ELR (cell line): Measurements from ENCODE around the gene FAM3A.

Experiments used
- DNase-seq: peaks from one replicate; pipeline ENCODE4 v3.0.0-alpha.2; 2015; ENCODE audit warnings: low read depth

Gene FAM3A

DNA sequence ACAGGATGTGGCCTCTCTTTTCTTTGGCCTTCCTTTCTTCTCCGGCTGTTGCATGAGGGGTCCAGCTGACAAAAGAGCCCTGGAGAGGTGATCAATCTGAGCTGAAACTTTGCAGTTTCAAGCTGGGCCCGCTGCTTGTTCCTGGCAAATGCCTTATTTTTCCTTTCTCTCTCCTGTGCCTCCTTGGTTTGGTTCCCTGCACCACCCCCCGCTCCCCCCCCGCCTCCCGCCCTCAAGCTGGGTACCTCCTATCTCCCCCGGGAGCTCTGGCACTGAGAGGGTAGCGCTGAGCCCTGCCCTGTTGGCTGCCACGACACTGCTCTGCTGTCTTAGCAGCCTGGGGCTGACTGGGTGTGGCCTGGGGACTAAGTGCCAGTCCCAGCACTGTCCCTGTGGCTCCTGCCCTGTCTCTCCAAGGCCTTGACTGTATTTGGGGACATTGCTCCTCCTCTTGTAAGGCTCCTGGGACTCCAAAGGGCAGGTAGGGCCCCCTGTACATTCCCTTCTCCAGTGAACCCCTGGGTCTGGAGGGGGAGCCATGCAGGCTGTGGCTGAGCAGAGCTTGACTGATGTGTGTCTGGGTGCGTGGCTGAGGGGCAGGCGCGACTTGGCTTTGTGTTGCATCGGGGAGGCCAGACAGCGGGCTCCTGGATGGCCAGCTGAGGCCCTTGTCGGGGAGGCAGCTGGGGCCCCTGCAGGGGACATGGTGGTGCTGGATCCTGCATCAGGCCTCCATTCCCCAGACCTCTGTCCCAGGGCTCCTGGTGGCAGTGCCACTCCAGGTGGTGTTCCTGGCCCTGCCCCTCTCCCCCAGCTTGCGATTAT is 56.9 kb downstream of the FAM3A start:
- DNase-seq: peak; percentile 34

DNA sequence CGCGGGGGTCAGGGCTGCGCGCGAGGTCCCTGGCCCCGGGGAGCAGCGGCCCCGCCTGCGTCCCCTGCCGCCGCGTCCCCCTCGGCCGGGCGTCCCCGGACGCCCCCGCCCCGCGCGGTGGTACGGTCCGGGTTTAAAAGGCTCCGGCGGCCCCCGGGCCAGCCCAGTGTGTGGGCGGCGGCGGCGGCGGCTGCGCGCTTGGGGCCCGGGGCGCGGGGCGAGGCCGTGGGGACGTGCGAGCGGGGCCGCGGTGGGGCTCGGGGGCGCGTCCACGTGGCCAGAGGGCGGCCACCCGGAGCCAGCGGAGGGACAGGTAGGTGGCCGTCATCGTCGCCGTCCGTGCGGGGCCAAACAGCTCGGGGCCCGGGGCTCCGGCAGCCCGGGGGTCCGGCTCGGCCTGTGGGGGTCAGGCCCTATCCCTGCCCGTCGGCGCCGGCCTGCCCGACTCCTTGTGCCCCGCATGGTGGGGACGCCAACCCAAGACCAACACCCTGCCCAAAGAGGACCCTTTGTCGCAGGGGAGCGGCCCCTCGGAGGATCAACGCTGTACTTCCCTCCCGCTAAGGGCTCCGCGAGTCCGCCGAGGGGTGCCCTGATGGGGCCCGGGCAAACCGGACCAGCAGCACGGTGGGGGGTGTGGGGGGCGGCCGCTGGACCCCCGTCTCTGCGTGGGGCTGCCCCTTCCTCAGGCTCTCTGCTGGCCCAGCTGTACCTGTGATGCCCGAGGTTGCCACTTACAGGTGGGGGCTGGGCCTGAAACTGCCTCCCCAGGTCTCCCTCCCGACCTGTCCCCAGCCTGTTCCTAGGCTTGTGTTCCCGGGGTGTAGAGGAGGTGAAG is 57.7 kb downstream of the FAM3A start, which contains the start of gene PLXNA3:
PLXNA3 (plus strand) TSS at position 166 of the 838 bp plus-strand sequence. CDS start 1,903 bp downstream, outside the sequence.
- DNase-seq: peak; percentile 48

DNA sequence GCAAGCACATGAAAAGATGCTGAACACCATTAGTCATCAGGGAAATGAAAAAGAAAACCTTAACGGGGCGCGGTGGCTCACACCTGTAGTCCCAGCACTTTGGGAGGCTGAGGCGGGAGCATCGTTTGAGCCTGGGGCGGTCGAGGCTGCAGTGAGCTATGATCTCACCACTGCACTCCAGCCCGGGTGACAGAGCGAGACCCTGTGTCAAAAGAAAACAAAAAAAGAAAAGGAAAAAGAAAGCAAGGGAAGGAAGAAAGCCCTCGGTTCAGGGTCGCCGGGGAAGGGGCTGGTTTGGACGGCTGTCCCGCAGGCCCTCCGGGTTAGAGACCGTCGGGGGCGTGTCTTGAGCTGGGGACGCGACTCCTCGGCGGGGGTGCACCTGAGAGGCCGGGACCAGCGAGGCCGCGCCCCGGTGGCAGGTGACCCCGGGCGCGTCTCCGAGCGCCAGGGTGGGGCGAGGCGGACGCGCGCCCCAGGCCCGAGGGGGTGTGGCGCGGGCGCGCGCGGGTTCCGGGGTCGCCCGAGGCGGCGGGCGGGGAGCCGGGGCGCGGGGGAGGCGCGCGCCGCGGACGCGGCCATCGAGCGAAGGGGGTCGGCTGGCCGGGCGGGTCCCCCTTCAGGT is 58.4 kb downstream of the FAM3A start:
- DNase-seq: peak; percentile 43
